ENCODE data around the gene EYS. TPM values are rescaled to one million over a fixed set of nuclear protein-coding genes. Genes with fewer than 3 reads are reported as not detected.

Gene EYS
- total RNA-seq, 2 experiments from 2014 or later = not detected

DNA sequence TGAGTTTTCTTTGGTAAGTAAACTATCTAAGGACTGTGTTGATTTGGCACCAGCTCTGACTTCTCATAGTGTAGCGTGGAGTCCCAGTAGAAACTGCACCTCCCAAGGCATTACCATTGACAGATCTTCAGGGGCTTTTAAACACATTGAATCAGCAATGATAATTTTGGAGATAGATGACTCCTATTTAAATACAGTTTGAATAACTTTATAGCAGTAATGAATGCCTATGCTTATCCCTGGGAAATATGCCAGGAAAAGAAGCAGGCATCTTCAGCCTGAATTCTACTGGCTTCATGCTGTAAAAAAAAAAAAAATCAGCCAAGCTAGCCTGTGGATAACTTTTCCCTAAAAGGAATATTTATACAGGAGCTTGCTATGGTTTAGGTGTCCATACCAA is 895.9 kb downstream of the EYS start:
- H3K4me3 Mint-ChIP-seq = no peak overlapping the region
- H3K36me3 Mint-ChIP-seq (ENCODE audit: low read depth) = no peaks in the 10 kb centered on the region
- no peaks in the 10 kb centered on the region for H3K27me3 Mint-ChIP-seq (ENCODE audit: low read depth)
- peaks cover 2% of the 10 kb centered on the region for H3K9me3 Mint-ChIP-seq
- H3K4me1 Mint-ChIP-seq (ENCODE audit: low read depth) = no peaks in the 10 kb centered on the region
- CTCF ChIA-PET = no interaction called here
- no peak overlapping the region for H3K27ac Mint-ChIP-seq
- DNase-seq = no peak
- intact Hi-C loops (cut with micrococcal nuclease) = no loop called here

DNA sequence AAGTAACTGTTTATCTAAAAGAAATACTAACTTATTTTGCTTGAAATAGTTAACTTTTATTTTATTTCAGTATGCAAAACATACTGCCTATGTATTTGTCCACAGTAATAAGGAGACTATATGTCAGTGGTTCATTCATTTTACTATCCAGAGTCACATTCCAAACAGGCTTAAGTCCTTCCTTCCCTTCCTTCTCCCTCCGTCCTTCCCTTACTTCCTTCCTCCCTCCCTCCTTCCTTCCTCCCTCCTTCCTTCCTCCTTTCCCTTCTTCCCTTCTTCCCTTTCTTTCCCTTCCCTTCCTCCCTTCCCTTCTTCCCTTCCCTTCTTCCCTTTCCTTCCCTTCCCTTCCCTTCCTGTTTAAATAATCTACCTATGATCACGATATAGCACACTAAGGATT is 899.2 kb downstream of the EYS start:
- no peak for DNase-seq
- Mint-ChIP-seq H3K9me3 (peaks cover 2% of the 10 kb centered on the region), H3K36me3 (ENCODE audit: low read depth) (no peaks in the 10 kb centered on the region), H3K4me1 (ENCODE audit: low read depth) (no peaks in the 10 kb centered on the region), H3K27ac (no peak overlapping the region), H3K4me3 (no peak overlapping the region), H3K27me3 (ENCODE audit: low read depth) (no peaks in the 10 kb centered on the region)
- intact Hi-C loops (cut with micrococcal nuclease) = no loop called here
- CTCF ChIA-PET = no interaction called here

DNA sequence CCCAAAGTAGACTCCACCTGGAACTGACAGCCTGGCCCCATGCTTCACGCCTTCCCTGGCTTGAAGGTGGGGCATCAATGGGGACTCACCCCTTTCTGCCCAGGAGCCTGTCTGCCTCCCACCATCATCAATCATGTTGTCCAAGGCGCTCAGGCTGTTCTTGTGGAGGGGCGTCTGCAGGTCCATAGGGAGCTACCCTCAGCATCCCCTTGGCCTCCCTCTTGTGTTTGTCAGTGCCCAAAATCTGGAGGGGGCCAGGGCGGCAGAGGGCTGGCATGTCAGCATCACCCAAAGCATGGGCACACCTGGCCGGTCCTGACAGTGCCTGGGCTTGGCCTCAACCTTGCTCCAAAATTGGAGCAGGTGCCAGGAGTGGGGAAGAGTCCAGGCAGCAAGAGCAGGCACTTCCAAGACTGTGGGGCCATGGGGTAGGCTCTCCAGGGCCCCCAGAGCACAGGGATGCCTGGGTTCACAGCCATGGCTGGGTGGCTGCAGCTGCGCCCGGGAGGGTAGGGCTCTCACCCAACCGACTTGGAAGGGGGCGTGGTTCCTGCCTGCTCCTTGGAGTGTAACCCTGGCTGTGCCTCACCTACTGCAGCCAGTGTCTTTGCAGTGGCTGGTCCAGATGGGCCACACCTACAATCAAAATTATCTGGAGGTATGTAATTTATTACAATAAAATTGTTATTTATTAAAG is 903.4 kb downstream of the EYS start:
- Mint-ChIP-seq H3K27me3 (ENCODE audit: low read depth) (no peaks in the 10 kb centered on the region), H3K4me3 (no peak overlapping the region), H3K36me3 (ENCODE audit: low read depth) (no peaks in the 10 kb centered on the region), H3K27ac (no peak overlapping the region), H3K9me3 (no peaks in the 10 kb centered on the region), H3K4me1 (ENCODE audit: low read depth) (no peaks in the 10 kb centered on the region)
- intact Hi-C loops (cut with micrococcal nuclease) = loop anchor here (5.0 kb wide), 1 partner anchor 1994 kb away; no protein-coding TSS in a partner anchor
- DNase-seq = no peak
- CTCF ChIA-PET = interaction anchor here (0.7 kb wide), 1 partner anchor 18 kb away, joined by 3 read pairs; no protein-coding TSS in a partner anchor

DNA sequence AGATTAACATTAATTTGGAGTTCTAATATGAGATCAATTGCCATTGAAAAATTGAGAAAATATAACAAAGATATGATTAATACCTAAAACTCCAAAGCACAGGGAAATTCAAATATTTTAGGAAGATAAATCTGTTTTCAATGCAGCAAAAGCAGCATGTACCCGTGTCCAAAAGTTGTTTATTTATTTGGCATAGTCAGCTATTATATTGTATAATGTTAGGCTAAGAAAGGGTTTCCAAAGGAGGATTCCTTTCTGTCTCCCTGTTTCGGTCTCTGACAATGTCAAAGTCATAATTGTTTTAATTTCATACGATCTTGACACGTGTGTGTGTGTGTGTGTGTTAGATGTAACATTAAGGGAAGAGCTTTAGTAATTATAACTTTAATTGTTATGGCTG is 914.5 kb downstream of the EYS start:
- Mint-ChIP-seq H3K4me1 (ENCODE audit: low read depth) (no peaks in the 10 kb centered on the region), H3K27ac (no peak overlapping the region), H3K27me3 (ENCODE audit: low read depth) (no peaks in the 10 kb centered on the region), H3K36me3 (ENCODE audit: low read depth) (no peaks in the 10 kb centered on the region), H3K9me3 (no peaks in the 10 kb centered on the region), H3K4me3 (no peak overlapping the region)
- no peak for DNase-seq
- intact Hi-C loops (cut with micrococcal nuclease) = no loop called here
- CTCF ChIA-PET = interaction anchor here (0.7 kb wide), 1 partner anchor 157 kb away, joined by 3 read pairs; no protein-coding TSS in a partner anchor

DNA sequence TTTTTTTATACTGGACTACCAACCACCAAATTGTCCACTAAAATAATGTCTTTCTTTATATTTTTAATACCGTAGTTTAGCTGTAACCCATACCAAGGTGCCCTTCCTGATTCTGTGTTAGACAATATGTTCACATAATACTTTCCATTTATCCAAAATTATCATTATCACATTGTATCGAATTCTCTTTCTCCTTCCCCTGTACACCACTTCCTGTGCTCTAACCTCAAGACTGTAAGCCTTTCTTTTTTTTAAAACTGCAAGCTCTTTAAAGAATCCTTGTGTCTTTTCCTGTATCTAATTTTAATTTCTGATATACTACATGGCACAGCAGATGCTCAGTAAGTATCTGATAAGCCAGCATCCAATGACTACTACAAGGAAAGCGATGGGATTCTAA is 917.5 kb downstream of the EYS start:
- Mint-ChIP-seq H3K9me3 (peaks cover 4% of the 10 kb centered on the region), H3K27ac (no peak overlapping the region), H3K36me3 (ENCODE audit: low read depth) (no peaks in the 10 kb centered on the region), H3K4me1 (ENCODE audit: low read depth) (no peaks in the 10 kb centered on the region), H3K4me3 (no peak overlapping the region), H3K27me3 (ENCODE audit: low read depth) (no peaks in the 10 kb centered on the region)
- CTCF ChIA-PET = no interaction called here
- intact Hi-C loops (cut with micrococcal nuclease) = no loop called here
- no peak for DNase-seq

DNA sequence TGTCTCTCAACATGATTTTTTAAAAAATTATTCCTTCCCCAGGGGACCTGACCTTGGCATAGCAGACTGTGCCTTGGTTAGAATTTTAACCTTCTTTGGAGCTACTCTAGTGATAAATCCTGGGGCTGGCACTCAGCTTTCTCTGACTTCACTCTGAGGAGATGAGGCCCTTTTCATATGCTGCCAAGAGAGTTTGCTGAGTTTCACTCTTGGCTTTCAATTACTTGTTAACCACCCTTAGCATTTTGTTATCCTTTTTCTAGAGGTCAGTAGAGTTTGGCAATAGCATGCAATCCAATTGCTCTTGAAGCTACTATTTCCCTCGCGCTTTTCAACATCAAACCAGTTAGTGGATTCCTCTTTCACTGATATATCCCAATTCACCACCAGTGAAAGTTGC is 920.3 kb downstream of the EYS start:
- Mint-ChIP-seq H3K9me3 (peaks cover 4% of the 10 kb centered on the region), H3K4me3 (no peak overlapping the region), H3K27ac (no peak overlapping the region), H3K4me1 (ENCODE audit: low read depth) (no peaks in the 10 kb centered on the region), H3K27me3 (ENCODE audit: low read depth) (no peaks in the 10 kb centered on the region), H3K36me3 (ENCODE audit: low read depth) (no peaks in the 10 kb centered on the region)
- CTCF ChIA-PET = no interaction called here
- no peak for DNase-seq
- intact Hi-C loops (cut with micrococcal nuclease) = no loop called here

DNA sequence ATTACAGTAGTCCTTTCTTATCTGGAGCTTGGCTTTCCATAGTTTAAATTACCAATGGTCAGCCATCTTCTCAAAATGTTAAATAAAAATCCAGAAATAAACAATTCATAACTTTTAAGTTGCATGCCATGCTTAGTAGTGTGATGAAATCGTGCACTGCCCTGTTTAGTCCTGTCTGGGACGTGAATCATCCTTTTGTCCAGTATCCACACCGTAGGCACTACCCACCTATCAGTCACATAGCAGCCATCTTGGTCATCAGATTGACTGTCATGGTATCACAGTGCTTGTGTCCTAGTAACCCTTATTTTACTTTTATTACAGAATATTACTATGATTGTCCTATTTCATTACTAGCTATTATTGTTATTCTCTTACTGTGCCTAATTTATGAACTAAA is 924.1 kb downstream of the EYS start:
- intact Hi-C loops (cut with micrococcal nuclease) = no loop called here
- no peaks in the 10 kb centered on the region for H3K36me3 Mint-ChIP-seq (ENCODE audit: low read depth)
- H3K27me3 Mint-ChIP-seq (ENCODE audit: low read depth) = no peaks in the 10 kb centered on the region
- CTCF ChIA-PET = interaction anchor here (0.5 kb wide), 1 partner anchor 350 kb away, joined by 3 read pairs; no protein-coding TSS in a partner anchor
- H3K9me3 Mint-ChIP-seq = peaks cover 8% of the 10 kb centered on the region
- no peaks in the 10 kb centered on the region for H3K4me1 Mint-ChIP-seq (ENCODE audit: low read depth)
- no peak overlapping the region for H3K27ac Mint-ChIP-seq
- no peak overlapping the region for H3K4me3 Mint-ChIP-seq
- no peak for DNase-seq

DNA sequence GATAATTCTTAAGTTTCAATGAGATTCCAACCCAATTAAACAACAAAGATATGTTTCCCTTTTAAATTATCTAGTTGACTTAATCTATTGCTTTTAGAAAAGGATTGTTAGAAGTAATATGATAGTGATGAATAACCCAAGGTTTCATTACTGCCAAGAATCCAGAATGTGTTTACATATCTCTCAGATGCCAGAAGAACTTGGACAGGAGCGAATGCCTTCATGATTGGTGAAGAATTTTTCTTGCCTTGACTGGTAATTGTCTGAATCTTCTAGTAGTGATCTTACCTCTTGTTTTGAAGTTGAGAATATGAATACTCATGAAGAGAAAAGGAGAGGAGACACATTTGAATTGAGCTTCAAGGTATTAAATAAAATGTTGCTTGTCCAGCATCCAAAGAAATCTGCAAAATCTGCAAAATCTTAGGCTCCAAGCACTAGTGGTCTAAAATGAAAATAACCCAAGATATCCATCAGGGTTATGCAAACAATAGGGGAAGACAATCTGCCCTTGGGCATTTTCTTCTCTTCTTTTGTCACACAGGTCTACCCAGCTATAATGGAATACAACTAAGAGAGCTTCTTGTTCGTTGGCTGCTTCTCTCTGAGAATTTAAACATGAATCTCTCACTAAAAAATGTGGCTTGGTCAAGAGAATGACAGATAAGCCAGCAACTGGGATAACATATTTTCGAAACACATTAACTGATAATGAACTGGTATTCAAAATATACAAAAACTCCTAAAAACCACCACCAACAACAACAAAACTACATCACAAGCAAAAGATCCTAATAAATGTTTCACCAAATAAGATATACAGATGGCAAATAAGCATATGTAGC is 928.9 kb downstream of the EYS start:
- H3K4me3 Mint-ChIP-seq = no peak overlapping the region
- H3K9me3 Mint-ChIP-seq = peaks cover 7% of the 10 kb centered on the region
- H3K27me3 Mint-ChIP-seq (ENCODE audit: low read depth) = no peaks in the 10 kb centered on the region
- CTCF ChIA-PET = no interaction called here
- no peak for DNase-seq
- no peak overlapping the region for H3K27ac Mint-ChIP-seq
- H3K36me3 Mint-ChIP-seq (ENCODE audit: low read depth) = no peaks in the 10 kb centered on the region
- H3K4me1 Mint-ChIP-seq (ENCODE audit: low read depth) = no peaks in the 10 kb centered on the region
- intact Hi-C loops (cut with micrococcal nuclease) = no loop called here

DNA sequence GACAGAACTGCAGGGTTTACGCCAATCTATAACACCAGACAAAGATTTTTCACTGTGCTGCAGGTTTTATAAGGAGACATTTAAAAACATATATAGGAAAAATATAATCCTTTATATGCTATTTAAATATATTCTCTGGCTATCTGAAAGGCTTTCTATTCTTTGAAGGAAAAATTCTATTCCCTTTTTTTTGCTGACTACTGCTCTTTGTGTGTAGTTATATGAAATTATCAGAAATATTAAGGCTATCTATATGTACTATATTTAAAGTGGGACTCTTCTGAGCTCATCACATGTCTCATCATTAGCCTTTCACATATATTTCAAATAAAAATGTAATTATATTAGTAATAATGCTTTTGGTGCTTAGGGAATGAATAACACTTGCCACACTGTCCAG is 930.7 kb downstream of the EYS start:
- Mint-ChIP-seq H3K27ac (no peak overlapping the region), H3K4me3 (no peak overlapping the region), H3K9me3 (peaks cover 7% of the 10 kb centered on the region), H3K27me3 (ENCODE audit: low read depth) (no peaks in the 10 kb centered on the region), H3K36me3 (ENCODE audit: low read depth) (no peaks in the 10 kb centered on the region), H3K4me1 (ENCODE audit: low read depth) (no peaks in the 10 kb centered on the region)
- no peak for DNase-seq
- intact Hi-C loops (cut with micrococcal nuclease) = no loop called here
- CTCF ChIA-PET = no interaction called here

DNA sequence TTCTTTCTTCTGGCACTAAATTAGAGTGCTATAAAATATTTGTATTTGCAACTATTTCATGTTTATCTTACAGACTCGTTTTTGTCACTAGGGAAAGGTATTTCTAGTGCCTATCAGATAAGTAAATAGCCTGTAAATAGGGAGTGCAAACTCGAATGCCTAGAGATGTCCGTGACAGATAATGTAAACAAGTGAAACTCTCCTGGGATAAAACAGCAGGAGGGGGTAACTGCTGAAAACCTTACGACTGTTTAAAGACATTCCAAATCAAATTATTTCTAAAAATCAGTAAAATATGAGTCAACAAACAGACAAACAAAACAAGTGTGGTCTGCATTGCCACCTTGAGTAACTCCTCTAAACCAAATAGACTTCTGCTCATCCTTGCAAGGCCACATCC is 932.1 kb downstream of the EYS start:
- H3K9me3 Mint-ChIP-seq = peaks cover 7% of the 10 kb centered on the region
- DNase-seq = no peak
- H3K4me3 Mint-ChIP-seq = no peak overlapping the region
- H3K27me3 Mint-ChIP-seq (ENCODE audit: low read depth) = no peaks in the 10 kb centered on the region
- no peaks in the 10 kb centered on the region for H3K4me1 Mint-ChIP-seq (ENCODE audit: low read depth)
- H3K36me3 Mint-ChIP-seq (ENCODE audit: low read depth) = no peaks in the 10 kb centered on the region
- intact Hi-C loops (cut with micrococcal nuclease) = no loop called here
- no peak overlapping the region for H3K27ac Mint-ChIP-seq
- CTCF ChIA-PET = no interaction called here

DNA sequence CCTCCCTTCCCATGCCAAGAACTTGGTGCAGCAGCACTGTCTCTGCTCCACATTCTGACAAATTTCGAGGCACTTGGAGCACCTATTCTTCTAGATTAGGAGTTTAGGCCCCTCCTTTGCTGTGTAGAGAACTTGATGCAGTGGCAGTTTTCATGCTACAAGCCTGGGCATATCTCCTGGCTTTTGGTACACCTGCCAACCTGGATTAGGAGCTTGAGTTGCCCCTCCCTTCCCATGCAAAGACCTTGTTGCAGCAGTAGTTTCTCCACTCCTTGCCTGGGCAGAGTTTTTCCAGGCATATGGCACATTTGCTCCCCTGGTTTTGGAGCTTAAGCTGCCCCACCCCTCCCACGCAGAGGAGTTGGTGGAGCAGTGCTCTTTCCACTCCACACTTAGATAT is 956.1 kb downstream of the EYS start:
- Mint-ChIP-seq H3K9me3 (peaks cover 12% of the 10 kb centered on the region), H3K36me3 (ENCODE audit: low read depth) (no peaks in the 10 kb centered on the region), H3K27me3 (ENCODE audit: low read depth) (no peaks in the 10 kb centered on the region), H3K27ac (no peak overlapping the region), H3K4me3 (no peak overlapping the region), H3K4me1 (ENCODE audit: low read depth) (no peaks in the 10 kb centered on the region)
- intact Hi-C loops (cut with micrococcal nuclease) = no loop called here
- no peak for DNase-seq
- CTCF ChIA-PET = no interaction called here

DNA sequence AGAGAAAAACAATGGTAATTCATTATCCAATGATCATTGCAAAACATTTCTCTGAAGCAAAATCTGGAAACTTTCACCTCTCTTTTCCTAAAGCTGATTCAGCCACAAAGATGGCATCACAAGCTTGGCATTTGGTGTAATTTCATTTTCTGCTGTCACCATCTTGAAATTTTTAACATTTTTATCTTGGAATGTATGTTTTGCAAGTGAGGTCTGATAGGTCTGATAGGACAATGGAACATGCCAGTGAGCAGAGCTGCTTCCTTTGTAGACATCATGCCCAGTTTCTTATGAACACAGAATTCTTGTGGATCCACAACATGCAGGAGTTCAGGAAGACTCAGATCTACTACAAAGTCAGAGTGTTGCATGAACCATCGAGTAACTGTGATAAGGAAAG is 969.6 kb downstream of the EYS start:
- H3K27me3 Mint-ChIP-seq (ENCODE audit: low read depth) = no peaks in the 10 kb centered on the region
- H3K36me3 Mint-ChIP-seq (ENCODE audit: low read depth) = no peaks in the 10 kb centered on the region
- intact Hi-C loops (cut with micrococcal nuclease) = no loop called here
- CTCF ChIA-PET = no interaction called here
- no peaks in the 10 kb centered on the region for H3K4me1 Mint-ChIP-seq (ENCODE audit: low read depth)
- H3K4me3 Mint-ChIP-seq = no peak overlapping the region
- no peaks in the 10 kb centered on the region for H3K9me3 Mint-ChIP-seq
- no peak for DNase-seq
- H3K27ac Mint-ChIP-seq = no peak overlapping the region

DNA sequence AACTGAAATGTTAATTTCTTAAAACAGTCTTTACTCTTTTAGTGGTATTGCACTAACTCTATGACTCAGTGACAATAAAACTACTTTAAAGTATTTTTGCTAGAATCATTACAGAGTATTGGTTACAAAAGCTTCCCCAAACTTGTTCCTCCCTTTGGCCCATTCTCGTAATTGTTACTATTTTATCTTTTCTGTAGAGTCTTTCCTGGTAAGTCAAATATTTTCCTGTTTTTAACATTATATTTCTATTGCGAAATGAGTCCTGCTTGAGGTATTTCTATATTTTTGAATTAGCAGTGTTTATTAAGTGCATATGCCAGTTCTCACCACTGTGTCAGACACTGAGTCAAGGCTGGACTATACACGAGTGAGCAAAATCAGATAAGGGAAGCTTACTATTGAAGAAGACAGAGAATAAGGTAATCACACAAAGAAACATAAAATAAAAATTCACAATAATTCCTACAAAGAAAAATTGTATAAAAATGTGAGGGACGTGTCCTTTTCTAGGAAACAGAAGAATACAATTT is 970.5 kb downstream of the EYS start:
- Mint-ChIP-seq H3K4me3 (no peak overlapping the region), H3K4me1 (ENCODE audit: low read depth) (no peaks in the 10 kb centered on the region), H3K27ac (no peak overlapping the region), H3K36me3 (ENCODE audit: low read depth) (no peaks in the 10 kb centered on the region), H3K9me3 (peaks cover 2% of the 10 kb centered on the region), H3K27me3 (ENCODE audit: low read depth) (no peaks in the 10 kb centered on the region)
- CTCF ChIA-PET = no interaction called here
- DNase-seq = no peak
- intact Hi-C loops (cut with micrococcal nuclease) = no loop called here

Data from activated naive CD4-positive, alpha-beta T cell treated with anti-CD3 and anti-CD28 coated beads for 36 hours (primary cell).